SK-N-SH treated with all-trans-retinoic acid at 6 μM for 48 hours (cell line): ENCODE data around the gene TMEM132D.

ENCODE experiments used
- ATAC-seq: fragments of 200-7000 bp; cut with Tn5 transposase; 3 replicates; pipeline ENCODE4 v1.9.1; 2020; ENCODE audit warnings: mild to moderate bottlenecking, moderate library complexity
- ARNTL ChIP-seq: fragments of 450-650 bp; formaldehyde crosslinking; IDR thresholded peaks from 2 replicates; pipeline ENCODE4 v1.5.0; 2020; ENCODE audit warnings: low read depth, mild to moderate bottlenecking, moderate library complexity, borderline replicate concordance
- BACH2 ChIP-seq: fragments of 250-450 bp; sonication (Bioruptor Pico); IDR thresholded peaks from 2 replicates; pipeline ENCODE4 v1.9.0; 2021; ENCODE audit warnings: mild to moderate bottlenecking, borderline replicate concordance
- CREB5 ChIP-seq: fragments of 250-450 bp; sonication (Bioruptor Pico); IDR thresholded peaks from 2 replicates; pipeline ENCODE4 v1.5.1; 2020; ENCODE audit warnings: low read depth, mild to moderate bottlenecking, moderate library complexity
- CSDC2 ChIP-seq: fragments of 250-450 bp; sonication (Bioruptor Pico); IDR thresholded peaks from 2 replicates; pipeline ENCODE4 v1.5.0; 2020; ENCODE audit warnings: mild to moderate bottlenecking, moderate library complexity
- CSRNP3 ChIP-seq: fragments of 250-450 bp; sonication (Bioruptor Pico); IDR thresholded peaks from 2 replicates; pipeline ENCODE4 v1.5.1; 2021; ENCODE audit warnings: mild to moderate bottlenecking, moderate library complexity
- ESRRG ChIP-seq: fragments of 250-450 bp; sonication (Bioruptor Pico); IDR thresholded peaks from 2 replicates; pipeline ENCODE4 v1.6.1; 2021; ENCODE audit warnings: mild to moderate bottlenecking
- GLIS3 ChIP-seq: fragments of 250-450 bp; sonication (Bioruptor Pico); IDR thresholded peaks from 2 replicates; pipeline ENCODE4 v1.5.0; 2020; ENCODE audit warnings: mild to moderate bottlenecking, moderate library complexity
- ISL1 ChIP-seq: fragments of 250-450 bp; sonication (Bioruptor Pico); IDR thresholded peaks from 2 replicates; pipeline ENCODE4 v2.1.2; 2022; ENCODE audit warnings: mild to moderate bottlenecking, moderate library complexity
- OSR1 ChIP-seq: fragments of 250-450 bp; sonication (Bioruptor Pico); IDR thresholded peaks from 2 replicates; pipeline ENCODE4 v1.8.0; 2022; ENCODE audit warnings: moderate library complexity, mild to moderate bottlenecking, inconsistent platforms
- POU6F1 ChIP-seq: fragments of 250-450 bp; sonication (Bioruptor Pico); IDR thresholded peaks from 2 replicates; pipeline ENCODE4 v1.8.0; 2021; ENCODE audit warnings: low read depth, mild to moderate bottlenecking, moderate library complexity, borderline replicate concordance
- PPARA ChIP-seq: fragments of 250-450 bp; sonication (Bioruptor Pico); IDR thresholded peaks from 2 replicates; pipeline ENCODE4 v1.5.0; 2020; ENCODE audit warnings: mild to moderate bottlenecking, borderline replicate concordance
- RARB ChIP-seq: fragments of 250-450 bp; sonication (Bioruptor Pico); IDR thresholded peaks from 2 replicates; pipeline ENCODE4 v1.8.0; 2021; ENCODE audit warnings: mild to moderate bottlenecking, moderate library complexity
- SNAI2 ChIP-seq: fragments of 250-450 bp; sonication (Bioruptor Pico); IDR thresholded peaks from 2 replicates; pipeline ENCODE4 v1.5.0; 2020; ENCODE audit warnings: mild to moderate bottlenecking, moderate library complexity
- TCF4 ChIP-seq: fragments of 250-450 bp; sonication (Bioruptor Pico); IDR thresholded peaks from 2 replicates; pipeline ENCODE4 v1.8.0; 2021; ENCODE audit warnings: mild to moderate bottlenecking, moderate library complexity, borderline replicate concordance
- TOX ChIP-seq: fragments of 250-450 bp; sonication (Bioruptor Pico); IDR thresholded peaks from 2 replicates; pipeline ENCODE4 v1.8.0; 2021; ENCODE audit warnings: mild to moderate bottlenecking, moderate library complexity, borderline replicate concordance
- ZNF565 ChIP-seq: fragments of 450-650 bp; formaldehyde crosslinking; conservative IDR thresholded peaks from 2 replicates; pipeline ENCODE4 v1.5.0; 2020; ENCODE audit warnings: low read depth, mild to moderate bottlenecking, moderate library complexity
- ZNF70 ChIP-seq: fragments of 450-650 bp; formaldehyde crosslinking; IDR thresholded peaks from 2 replicates; pipeline ENCODE4 v1.5.0; 2020; ENCODE audit warnings: mild to moderate bottlenecking, moderate library complexity
- ZNF8 ChIP-seq: fragments of 450-650 bp; formaldehyde crosslinking; IDR thresholded peaks from 2 replicates; pipeline ENCODE4 v1.5.0; 2020; ENCODE audit warnings: mild to moderate bottlenecking, moderate library complexity
- TF ChIP-seq, protein P1 (sequence below): fragments of 250-450 bp; sonication (Bioruptor Pico); IDR thresholded peaks from 2 replicates; pipeline ENCODE4 v1.5.0; 2020; ENCODE audit warnings: mild to moderate bottlenecking, moderate library complexity

TMEM132D gene

GRCh38 chr12:129489100-129489676, 414.6 kb downstream of the TMEM132D start:
- TF ChIP-seq ARNTL = no peak
- TF ChIP-seq, protein P1, sequence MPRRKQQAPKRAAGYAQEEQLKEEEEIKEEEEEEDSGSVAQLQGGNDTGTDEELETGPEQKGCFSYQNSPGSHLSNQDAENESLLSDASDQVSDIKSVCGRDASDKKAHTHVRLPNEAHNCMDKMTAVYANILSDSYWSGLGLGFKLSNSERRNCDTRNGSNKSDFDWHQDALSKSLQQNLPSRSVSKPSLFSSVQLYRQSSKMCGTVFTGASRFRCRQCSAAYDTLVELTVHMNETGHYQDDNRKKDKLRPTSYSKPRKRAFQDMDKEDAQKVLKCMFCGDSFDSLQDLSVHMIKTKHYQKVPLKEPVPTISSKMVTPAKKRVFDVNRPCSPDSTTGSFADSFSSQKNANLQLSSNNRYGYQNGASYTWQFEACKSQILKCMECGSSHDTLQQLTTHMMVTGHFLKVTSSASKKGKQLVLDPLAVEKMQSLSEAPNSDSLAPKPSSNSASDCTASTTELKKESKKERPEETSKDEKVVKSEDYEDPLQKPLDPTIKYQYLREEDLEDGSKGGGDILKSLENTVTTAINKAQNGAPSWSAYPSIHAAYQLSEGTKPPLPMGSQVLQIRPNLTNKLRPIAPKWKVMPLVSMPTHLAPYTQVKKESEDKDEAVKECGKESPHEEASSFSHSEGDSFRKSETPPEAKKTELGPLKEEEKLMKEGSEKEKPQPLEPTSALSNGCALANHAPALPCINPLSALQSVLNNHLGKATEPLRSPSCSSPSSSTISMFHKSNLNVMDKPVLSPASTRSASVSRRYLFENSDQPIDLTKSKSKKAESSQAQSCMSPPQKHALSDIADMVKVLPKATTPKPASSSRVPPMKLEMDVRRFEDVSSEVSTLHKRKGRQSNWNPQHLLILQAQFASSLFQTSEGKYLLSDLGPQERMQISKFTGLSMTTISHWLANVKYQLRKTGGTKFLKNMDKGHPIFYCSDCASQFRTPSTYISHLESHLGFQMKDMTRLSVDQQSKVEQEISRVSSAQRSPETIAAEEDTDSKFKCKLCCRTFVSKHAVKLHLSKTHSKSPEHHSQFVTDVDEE (CRISPR knock-in tag) = no peak
- TF ChIP-seq POU6F1 (CRISPR knock-in tag) = no peak
- TF ChIP-seq RARB (CRISPR knock-in tag) = no peak
- TF ChIP-seq ISL1 = no peak
- no peak for TF ChIP-seq OSR1
- TF ChIP-seq TCF4 (CRISPR knock-in tag) = no peak
- no peak for TF ChIP-seq PPARA
- no peak for TF ChIP-seq CSRNP3 (CRISPR knock-in tag)
- no peak for ATAC-seq

GRCh38 chr12:129486931-129487330, 416.9 kb downstream of the TMEM132D start:
- no peak for ATAC-seq
- no peak for TF ChIP-seq CSRNP3 (CRISPR knock-in tag)

DNA sequence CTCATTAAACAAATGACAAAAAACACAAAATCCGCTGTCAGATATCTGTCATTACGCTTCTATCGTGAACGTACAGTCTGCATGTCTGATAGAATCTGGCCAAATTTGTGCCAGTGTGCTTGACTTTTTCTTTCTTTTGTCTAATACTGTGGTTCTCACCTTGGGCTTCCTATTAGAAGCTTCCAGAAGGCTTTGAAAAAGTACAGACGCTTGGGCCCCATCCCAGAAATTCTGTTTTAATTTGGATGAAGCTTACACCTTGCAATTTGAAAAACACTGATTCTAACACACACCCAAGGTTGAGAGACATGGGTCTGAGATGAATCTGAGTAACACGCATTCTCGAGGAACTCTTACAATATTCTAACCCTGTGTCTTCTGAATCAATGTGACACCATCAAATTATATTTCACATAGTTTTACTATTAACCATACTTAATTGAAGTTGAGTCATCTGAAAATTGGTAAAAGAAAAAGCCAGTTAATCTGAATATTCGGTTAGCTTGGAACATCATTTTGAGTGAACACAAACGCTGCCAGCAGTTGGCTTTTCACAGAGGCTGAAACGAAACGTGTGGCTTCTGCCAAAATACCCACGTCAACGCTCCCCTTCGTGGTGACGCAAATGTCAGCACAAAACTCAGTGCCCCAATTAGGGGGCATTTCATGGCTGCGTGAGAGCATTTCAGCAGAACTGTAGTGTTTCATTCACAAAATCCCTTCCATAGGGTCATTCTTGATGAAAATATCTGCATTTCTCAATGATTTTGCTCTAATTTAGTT, 420.5 kb downstream of the TMEM132D start:
- no peak for ATAC-seq
- TF ChIP-seq ZNF70 (no peak), TOX (CRISPR knock-in tag) (no peak), SNAI2 (CRISPR knock-in tag) (no peak)

DNA sequence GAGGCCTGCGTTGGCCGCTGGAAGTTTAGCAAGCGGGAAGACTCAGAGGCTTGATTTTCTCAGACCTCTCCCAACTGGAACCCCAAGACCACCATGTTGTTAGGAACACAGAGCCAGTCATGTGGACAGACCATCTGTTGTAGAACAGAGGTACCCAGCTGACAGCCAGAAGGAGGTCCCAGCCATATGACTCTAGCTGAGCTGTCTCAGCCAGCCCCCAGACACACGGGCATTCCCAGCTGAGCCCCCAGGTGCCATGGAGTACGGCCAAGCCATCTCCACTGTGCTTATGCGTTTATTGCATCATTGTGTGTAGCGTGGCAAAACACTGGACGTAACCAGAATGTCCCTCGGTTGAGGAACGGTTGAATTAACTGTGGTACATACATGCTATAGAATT, 421.9 kb downstream of the TMEM132D start:
- ATAC-seq = no peak
- TF ChIP-seq GLIS3 = no peak
- no peak for TF ChIP-seq ESRRG (CRISPR knock-in tag)
- TF ChIP-seq ZNF8 (CRISPR knock-in tag) = no peak
- no peak for TF ChIP-seq ZNF565 (CRISPR knock-in tag)
- TF ChIP-seq TCF4 (CRISPR knock-in tag) = no peak
- TF ChIP-seq RARB (CRISPR knock-in tag) = no peak
- TF ChIP-seq ZNF70 = no peak
- no peak for TF ChIP-seq PPARA
- no peak for TF ChIP-seq ISL1
- TF ChIP-seq OSR1 = no peak
- no peak for TF ChIP-seq CSDC2 (CRISPR knock-in tag)
- no peak for TF ChIP-seq BACH2 (CRISPR knock-in tag)
- TF ChIP-seq, protein P1 (CRISPR knock-in tag) = no peak
- no peak for TF ChIP-seq CREB5 (CRISPR knock-in tag)
- TF ChIP-seq ARNTL = no peak
- TF ChIP-seq POU6F1 (CRISPR knock-in tag) = no peak
- TF ChIP-seq TOX (CRISPR knock-in tag) = no peak
